Thyroid gland (tissue), 4 donors: ENCODE results near the gene ANKRD39.

Experiments
- POLR2A ChIP-seq, 2 donors: fragments of 450-650 bp; IDR thresholded peaks; one replicate each; pipeline ENCODE4 v1.6.1; 2017; ENCODE audit warnings: antibody characterized with exemption in 2 of 2, mild to moderate bottlenecking in 2 of 2, moderate library complexity in 1 of 2
- TF ChIP-seq, protein P1 (sequence below), 6 experiments: fragments of 200-600 bp in 3 of 6; fragments of 450-650 bp in 3 of 6; sonication (generic) in 3 of 6; IDR thresholded peaks; one replicate each; pipeline ENCODE4 v1.5.1; 2016 to 2019; ENCODE audit warnings: antibody characterized with exemption in 6 of 6, mild to moderate bottlenecking in 2 of 6, inconsistent platforms in 1 of 6, moderate library complexity in 1 of 6

DNA sequence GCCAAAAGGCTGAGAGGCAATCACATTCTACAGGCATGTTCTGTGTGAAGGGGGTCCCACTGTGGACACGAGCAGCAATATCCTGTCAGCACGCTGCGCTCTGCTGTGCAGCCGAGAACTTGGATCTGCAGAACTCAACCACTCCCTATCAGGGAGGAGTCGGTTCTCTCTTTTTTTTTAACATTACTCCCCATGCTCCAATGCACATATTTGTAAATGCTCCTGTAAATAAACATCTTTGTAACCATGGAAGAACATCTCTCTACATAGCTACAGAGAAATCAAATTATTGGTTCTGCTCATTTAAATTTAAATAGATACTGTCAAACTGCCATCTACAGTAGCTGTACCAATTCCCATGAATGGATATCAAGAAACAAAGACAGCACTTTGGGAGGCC is 11.0 kb downstream of the ANKRD39 start:
- TF ChIP-seq, protein P1, sequence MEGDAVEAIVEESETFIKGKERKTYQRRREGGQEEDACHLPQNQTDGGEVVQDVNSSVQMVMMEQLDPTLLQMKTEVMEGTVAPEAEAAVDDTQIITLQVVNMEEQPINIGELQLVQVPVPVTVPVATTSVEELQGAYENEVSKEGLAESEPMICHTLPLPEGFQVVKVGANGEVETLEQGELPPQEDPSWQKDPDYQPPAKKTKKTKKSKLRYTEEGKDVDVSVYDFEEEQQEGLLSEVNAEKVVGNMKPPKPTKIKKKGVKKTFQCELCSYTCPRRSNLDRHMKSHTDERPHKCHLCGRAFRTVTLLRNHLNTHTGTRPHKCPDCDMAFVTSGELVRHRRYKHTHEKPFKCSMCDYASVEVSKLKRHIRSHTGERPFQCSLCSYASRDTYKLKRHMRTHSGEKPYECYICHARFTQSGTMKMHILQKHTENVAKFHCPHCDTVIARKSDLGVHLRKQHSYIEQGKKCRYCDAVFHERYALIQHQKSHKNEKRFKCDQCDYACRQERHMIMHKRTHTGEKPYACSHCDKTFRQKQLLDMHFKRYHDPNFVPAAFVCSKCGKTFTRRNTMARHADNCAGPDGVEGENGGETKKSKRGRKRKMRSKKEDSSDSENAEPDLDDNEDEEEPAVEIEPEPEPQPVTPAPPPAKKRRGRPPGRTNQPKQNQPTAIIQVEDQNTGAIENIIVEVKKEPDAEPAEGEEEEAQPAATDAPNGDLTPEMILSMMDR (IDR thresholded peaks at IDR 0.05): no peak
- TF ChIP-seq POLR2A (IDR thresholded peaks at IDR 0.05): no peak
